B cell (primary cell): ENCODE results near the gene REEP5. TPM values are rescaled to one million over a fixed set of nuclear protein-coding genes. Genes with fewer than 3 reads are reported as not detected.

Experiments used
- ATAC-seq: fragments of 200-7000 bp; cut with Tn5 transposase; one replicate; pipeline ENCODE4 v1.10.0; 2021; ENCODE audit warnings: low read depth, mild to moderate bottlenecking, moderate number of reproducible peaks, moderate library complexity
- CTCF ChIA-PET: fragments of 350-600 bp; sonication (Branson Sonifier 250); formaldehyde crosslinking; loops from one replicate; lab custom pipeline; 2021; ENCODE audit warnings: antibody characterized with exemption, inconsistent platforms; lab: Charles Lee
- POLR2A ChIA-PET: fragments of 350-600 bp; sonication (Branson Sonifier 250); formaldehyde crosslinking; loops from one replicate; lab custom pipeline; 2021; ENCODE audit warnings: antibody characterized with exemption; lab: Charles Lee
- DNase-seq: peaks from one replicate; pipeline ENCODE4 v3.0.0; 2013
- H2AFZ ChIP-seq: 2 replicates; pipeline ENCODE4 v1.6.1; 2012; ENCODE audit warnings: mild to moderate bottlenecking, low read depth, low read length; ENCODE audit not compliant: insufficient read depth, poor library complexity, severe bottlenecking
- H3K27ac ChIP-seq, 2 donors: 1 replicate in 1 of 2; 2 replicates in 1 of 2; pipeline ENCODE4 v1.5.1; 2012 to 2013; ENCODE audit warnings: low read length in 2 of 2, mild to moderate bottlenecking in 2 of 2, moderate library complexity in 1 of 2
- H3K27me3 ChIP-seq, 4 experiments: fragments of 200-600 bp in 1 of 4; sonication (generic) in 1 of 4; replicated peaks in 1 of 4; 1 replicate in 2 of 4; 2 replicates in 2 of 4; pipeline versions ENCODE4 v1.6.1 to v1.7.0; 2013 to 2016; ENCODE audit warnings: low read length in 3 of 4, mild to moderate bottlenecking in 2 of 4, mixed read lengths in 1 of 4, moderate library complexity in 1 of 4; ENCODE audit not compliant: insufficient read depth in 4 of 4, control insufficient read depth in 3 of 4; ENCODE audit errors: control extremely low read depth in 1 of 4
- H3K36me3 ChIP-seq, 2 experiments: replicated peaks in 1 of 2; 1 replicate in 1 of 2; 2 replicates in 1 of 2; pipeline versions ENCODE4 v1.6.1 to v1.7.1; 2013; ENCODE audit warnings: low read length in 1 of 2; ENCODE audit not compliant: insufficient read depth in 2 of 2, control insufficient read depth in 1 of 2; ENCODE audit errors: control extremely low read depth in 1 of 2, extremely low read depth in 1 of 2
- H3K4me1 ChIP-seq, 2 donors: fragments of 200-600 bp in 1 of 2; sonication (generic) in 1 of 2; 1 replicate in 1 of 2; 2 replicates in 1 of 2; pipeline versions ENCODE4 v1.5.1 to v1.6.1; 2013 to 2017; ENCODE audit warnings: low read length in 2 of 2; ENCODE audit not compliant: control insufficient read depth in 2 of 2, insufficient read depth in 2 of 2
- H3K4me2 ChIP-seq: replicated peaks from 2 replicates; pipeline ENCODE3; 2012; ENCODE audit warnings: mild to moderate bottlenecking, low read depth, low read length; ENCODE audit not compliant: poor library complexity, severe bottlenecking
- H3K4me3 ChIP-seq, 5 experiments: fragments of 200-600 bp in 1 of 5; sonication (generic) in 1 of 5; 1 replicate in 3 of 5; 2 replicates in 2 of 5; pipeline versions ENCODE4 v1.5.1 to v1.7.0; 2011 to 2016; ENCODE audit warnings: low read length in 4 of 5, mild to moderate bottlenecking in 4 of 5, low read depth in 2 of 5, control low read depth in 1 of 5, moderate library complexity in 1 of 5; ENCODE audit not compliant: insufficient read depth in 1 of 5; ENCODE audit errors: control extremely low read depth in 1 of 5, extremely low read depth in 1 of 5
- H3K79me2 ChIP-seq: fragments of 200-600 bp; sonication (generic); one replicate; pipeline ENCODE4 v1.6.0; 2016; ENCODE audit warnings: low read length; ENCODE audit not compliant: control insufficient read depth, insufficient read depth
- H3K9ac ChIP-seq: fragments of 200-600 bp; sonication (generic); 2 replicates; pipeline ENCODE4 v1.6.1; 2017; ENCODE audit warnings: mild to moderate bottlenecking, low read length, moderate library complexity
- H3K9me3 ChIP-seq, 3 donors: one replicate each; pipeline versions ENCODE4 v1.6.1 to v1.7.1; 2013; ENCODE audit warnings: low read length in 2 of 3; ENCODE audit not compliant: control insufficient read depth in 2 of 3, insufficient read depth in 1 of 3; ENCODE audit errors: control extremely low read depth in 1 of 3
- H4K20me1 ChIP-seq: 2 replicates; pipeline ENCODE4 v1.6.0; 2012; ENCODE audit warnings: mild to moderate bottlenecking, low read length; ENCODE audit not compliant: insufficient read depth, control insufficient read depth, poor library complexity, severe bottlenecking
- H3K27ac Mint-ChIP-seq: one replicate; pipeline ENCODE4 v1.8.0; 2021; ENCODE audit warnings: mixed read lengths
- H3K27me3 Mint-ChIP-seq: one replicate; pipeline ENCODE4 v1.8.0; 2021; ENCODE audit warnings: mixed read lengths
- H3K4me1 Mint-ChIP-seq: one replicate; pipeline ENCODE4 v1.8.0; 2021; ENCODE audit warnings: mixed read lengths
- H3K4me3 Mint-ChIP-seq: one replicate; pipeline ENCODE4 v1.8.0; 2021; ENCODE audit warnings: mixed read lengths
- H3K9me3 Mint-ChIP-seq: one replicate; pipeline ENCODE4 v1.8.0; 2022; ENCODE audit warnings: mixed read lengths; ENCODE audit not compliant: insufficient read depth
- EZH2 ChIP-seq: IDR thresholded peaks from 2 replicates; pipeline ENCODE4 v1.6.1; 2012; ENCODE audit warnings: borderline replicate concordance, low read depth, mild to moderate bottlenecking, moderate library complexity, low read length; ENCODE audit not compliant: insufficient read depth, poor library complexity, severe bottlenecking
- WGBS: methylation state at CpG from one replicate; pipeline ENCODE4 v1.1.5; 2013; ENCODE audit warnings: missing lambda C conversion rate; ENCODE audit not compliant: insufficient coverage; 5-methylcytosine and 5-hydroxymethylcytosine counted together
- intact Hi-C: fragments of 100-400 bp; cut with micrococcal nuclease; formaldehyde crosslinking; loops from one replicate; pipeline ENCODE4 v1.10.0; 2022
- polyA plus RNA-seq: library from polyadenylated mRNA; depleted of rRNA; stranded (reverse); fragments of >200 nt; gene quantifications from 2 replicates; pipeline ENCODE4 v1.2.3, GENCODE V29; 2012
- total RNA-seq, 2 donors: library from RNA; stranded (reverse); fragments of 120-200 nt in 1 of 2; gene quantifications; 1 replicate in 1 of 2; 2 replicates in 1 of 2; pipeline versions ENCODE4 v1.2.3 to v1.2.4, GENCODE V29; 2013 to 2022
- TF ChIP-seq, protein P1 (sequence below): fragments of 200-600 bp; IDR thresholded peaks from one replicate; pipeline ENCODE4 v1.8.0; 2022; ENCODE audit warnings: antibody characterized with exemption, mild to moderate bottlenecking

REEP5 gene
- total and polyA plus RNA-seq, 2 donors (not counting 1 experiment from before 2014, with no cell fraction given), result 39.2 to 55.9 TPM

DNA sequence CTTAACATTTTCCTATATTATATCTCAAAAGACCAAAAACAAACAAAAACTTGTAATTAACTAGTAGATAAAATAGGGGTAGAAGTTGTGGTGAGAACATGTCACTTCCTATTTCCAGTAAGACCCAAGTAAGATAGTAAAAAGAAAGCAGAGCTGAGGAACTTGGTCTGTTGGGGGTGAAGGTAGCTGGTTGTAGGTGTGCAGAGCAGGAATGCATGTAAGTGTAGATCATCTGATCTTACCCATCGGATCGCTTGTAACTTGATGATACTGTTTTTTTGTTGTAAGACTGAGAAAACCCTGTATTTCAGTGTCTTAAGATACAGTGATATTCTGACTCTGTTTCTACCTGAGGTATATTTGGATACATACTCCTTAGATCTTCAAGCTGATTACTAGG is 55.3 kb downstream of the REEP5 start:
- no peak overlapping the region for H3K27ac ChIP-seq
- peaks cover 20% of the 10 kb centered on the region for H3K4me1 Mint-ChIP-seq
- H3K79me2 ChIP-seq, result peaks cover 24% of the 10 kb centered on the region
- ATAC-seq (no peak), DNase-seq (no peak)
- no peaks in the 10 kb centered on the region for H3K9me3 ChIP-seq
- no peak overlapping the region for H3K4me3 Mint-ChIP-seq
- H3K4me3 ChIP-seq, result no peak overlapping the region
- H2AFZ ChIP-seq, result no peak overlapping the region
- no peaks in the 10 kb centered on the region for H3K9me3 Mint-ChIP-seq
- peaks cover 16% of the 10 kb centered on the region for H4K20me1 ChIP-seq
- no peaks in the 10 kb centered on the region for H3K27me3 Mint-ChIP-seq
- H3K4me2 ChIP-seq, result no peak overlapping the region
- intact Hi-C loops, result no loop called here
- H3K4me1 ChIP-seq, result peaks cover 9 to 15% of the 10 kb centered on the region in 2 donors
- ChIA-PET CTCF (no interaction called here), POLR2A (no interaction called here)
- H3K27ac Mint-ChIP-seq, result no peak overlapping the region
- no peak overlapping the region for H3K9ac ChIP-seq
- WGBS, result 100% methylated on average over 1 of the region's 2 CpGs
- H3K36me3 ChIP-seq, result peaks cover 12 to 54% of the 10 kb centered on the region in 2 experiments
- no peak for TF ChIP-seq EZH2
- TF ChIP-seq, protein P1, sequence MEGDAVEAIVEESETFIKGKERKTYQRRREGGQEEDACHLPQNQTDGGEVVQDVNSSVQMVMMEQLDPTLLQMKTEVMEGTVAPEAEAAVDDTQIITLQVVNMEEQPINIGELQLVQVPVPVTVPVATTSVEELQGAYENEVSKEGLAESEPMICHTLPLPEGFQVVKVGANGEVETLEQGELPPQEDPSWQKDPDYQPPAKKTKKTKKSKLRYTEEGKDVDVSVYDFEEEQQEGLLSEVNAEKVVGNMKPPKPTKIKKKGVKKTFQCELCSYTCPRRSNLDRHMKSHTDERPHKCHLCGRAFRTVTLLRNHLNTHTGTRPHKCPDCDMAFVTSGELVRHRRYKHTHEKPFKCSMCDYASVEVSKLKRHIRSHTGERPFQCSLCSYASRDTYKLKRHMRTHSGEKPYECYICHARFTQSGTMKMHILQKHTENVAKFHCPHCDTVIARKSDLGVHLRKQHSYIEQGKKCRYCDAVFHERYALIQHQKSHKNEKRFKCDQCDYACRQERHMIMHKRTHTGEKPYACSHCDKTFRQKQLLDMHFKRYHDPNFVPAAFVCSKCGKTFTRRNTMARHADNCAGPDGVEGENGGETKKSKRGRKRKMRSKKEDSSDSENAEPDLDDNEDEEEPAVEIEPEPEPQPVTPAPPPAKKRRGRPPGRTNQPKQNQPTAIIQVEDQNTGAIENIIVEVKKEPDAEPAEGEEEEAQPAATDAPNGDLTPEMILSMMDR, result no peak
- no peaks in the 10 kb centered on the region for H3K27me3 ChIP-seq

DNA sequence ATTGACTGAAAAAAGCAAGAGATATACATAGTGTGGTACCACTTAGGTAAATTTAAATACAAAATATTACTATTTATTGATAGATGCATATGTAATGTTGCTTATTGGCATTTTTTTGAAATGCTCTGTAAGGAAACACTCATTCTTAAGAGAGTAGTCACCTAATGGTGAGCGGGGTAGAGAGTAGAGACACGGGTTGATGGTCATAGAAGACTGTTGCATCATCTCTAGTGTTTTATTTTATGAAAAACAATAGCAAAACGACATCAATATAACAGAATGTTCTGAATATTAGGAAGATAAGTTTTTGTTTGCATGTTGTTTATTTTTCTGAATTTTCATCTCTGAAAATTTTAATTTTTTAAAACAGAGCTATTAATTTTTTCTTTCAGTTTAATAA is 56.9 kb downstream of the REEP5 start:
- no peak for DNase-seq
- peaks cover 12 to 45% of the 10 kb centered on the region in 2 experiments for H3K36me3 ChIP-seq
- WGBS, result no CpG with 5 or more reads among the region's 3 CpGs
- no peak overlapping the region for H3K4me3 Mint-ChIP-seq
- H3K27ac Mint-ChIP-seq, result no peak overlapping the region
- H3K4me1 ChIP-seq, result peaks cover 17 to 19% of the 10 kb centered on the region in 2 donors
- no peak overlapping the region for H3K4me2 ChIP-seq
- no peaks in the 10 kb centered on the region for H3K9me3 Mint-ChIP-seq
- POLR2A ChIA-PET, result no interaction called here
- no peak overlapping the region for H2AFZ ChIP-seq
- no peaks in the 10 kb centered on the region for H3K27me3 Mint-ChIP-seq
- no peak overlapping the region for H3K9ac ChIP-seq
- H4K20me1 ChIP-seq, result peaks cover 16% of the 10 kb centered on the region
- H3K27me3 ChIP-seq, result no peaks in the 10 kb centered on the region
- ATAC-seq, result no peak
- H3K4me3 ChIP-seq, result no peak overlapping the region
- CTCF ChIA-PET, result no interaction called here
- peaks cover 39% of the 10 kb centered on the region for H3K79me2 ChIP-seq
- no peak for TF ChIP-seq EZH2
- TF ChIP-seq, protein P1, result no peak
- no peak overlapping the region for H3K27ac ChIP-seq
- H3K9me3 ChIP-seq, result no peaks in the 10 kb centered on the region
- H3K4me1 Mint-ChIP-seq, result peaks cover 28% of the 10 kb centered on the region
- intact Hi-C loops, result no loop called here
